Posterior cingulate gyrus (tissue), 11 donors: ENCODE data around the gene WFDC6.

Experiments used
- DNase-seq, 10 donors: peaks; one replicate each; pipeline versions ENCODE4 v3.0.0 to v3.0.0-alpha.2; 2020 to 2021; ENCODE audit warnings: mixed read lengths in 3 of 10
- intact Hi-C: fragments of 100-400 bp; cut with DNase I; formaldehyde crosslinking; loops from one replicate; pipeline ENCODE4 v1.15.1; 2023

The WFDC6 gene

GRCh38 chr20:45523821-45524220, 15.5 kb downstream of the WFDC6 start:
- intact Hi-C loops, result no loop called here
- no peak for DNase-seq

- DNase-seq, result no peak
- intact Hi-C loops, result no loop called here
These were observed 21.0 kb downstream of the WFDC6 start for GRCh38 chr20:45518282-45518681.

- DNase-seq, result no peak
- intact Hi-C loops, result no loop called here
These were observed 24.0 kb downstream of the WFDC6 start, which contains the start of gene SPINT3 for GRCh38 chr20:45515147-45515913. Gene SPINT3, minus strand, starts transcription at chr20:45515622. Its CDS starts 14 bp downstream, at chr20:45515608.

- intact Hi-C loops, result no loop called here
- no peak for DNase-seq
These were observed 28.9 kb downstream of the WFDC6 start for GRCh38 chr20:45510242-45510862.

GRCh38 chr20:45509091-45509490, 30.2 kb downstream of the WFDC6 start:
- no peak for DNase-seq
- intact Hi-C loops, result no loop called here

GRCh38 chr20:45508068-45508886, 31.0 kb downstream of the WFDC6 start:
- DNase-seq, result no peak
- intact Hi-C loops, result no loop called here

- DNase-seq, result no peak
- intact Hi-C loops, result no loop called here
These were observed 32.1 kb downstream of the WFDC6 start for GRCh38 chr20:45507011-45507820.

- no peak for DNase-seq
- intact Hi-C loops, result no loop called here
These were observed 32.9 kb downstream of the WFDC6 start for GRCh38 chr20:45506398-45506797.

- DNase-seq, result no peak
- intact Hi-C loops, result no loop called here
These were observed 35.9 kb downstream of the WFDC6 start for GRCh38 chr20:45503403-45503802.

- no peak for DNase-seq
- intact Hi-C loops, result no loop called here
These were observed 36.7 kb downstream of the WFDC6 start for GRCh38 chr20:45502561-45502960.

- DNase-seq, result no peak
These were observed 37.7 kb downstream of the WFDC6 start for GRCh38 chr20:45501600-45501999.

GRCh38 chr20:45500022-45500421, 39.3 kb downstream of the WFDC6 start:
- intact Hi-C loops, result no loop called here
- no peak for DNase-seq

More at GRCh38 chr20:45501600-45501999, 37.7 kb downstream of the WFDC6 start:
- intact Hi-C loops, result no loop called here

GRCh38 chr20:45497971-45498494, 41.2 kb downstream of the WFDC6 start:
- no peak for DNase-seq
- intact Hi-C loops, result no loop called here

- intact Hi-C loops, result no loop called here
- no peak for DNase-seq
These were observed 43.1 kb downstream of the WFDC6 start for GRCh38 chr20:45496166-45496565.

- intact Hi-C loops, result no loop called here
- no peak for DNase-seq
These were observed 43.8 kb downstream of the WFDC6 start for GRCh38 chr20:45495501-45495941.

GRCh38 chr20:45489083-45489531, 50.2 kb downstream of the WFDC6 start:
- intact Hi-C loops, result no loop called here
- no peak for DNase-seq

GRCh38 chr20:45487231-45487635, 52.0 kb downstream of the WFDC6 start:
- DNase-seq, result no peak
- intact Hi-C loops, result no loop called here

GRCh38 chr20:45485388-45485787, 53.9 kb downstream of the WFDC6 start:
- intact Hi-C loops, result no loop called here
- DNase-seq, result no peak

GRCh38 chr20:45484676-45485075, 54.6 kb downstream of the WFDC6 start:
- intact Hi-C loops, result no loop called here
- DNase-seq, result no peak
